NCI-H1436 treated with DMSO at 0.1 percent for 48 hours (cell line): Measurements from ENCODE around the gene CRYBA2.

ENCODE experiments used
- DNase-seq: peaks from one replicate; lab custom pipeline; 2025; lab: John Stamatoyannopoulos, UW

Gene CRYBA2

GRCh38 chr2:218999021-218999880, 6.0 kb upstream of the CRYBA2 start:
- DNase-seq = no peak

DNA sequence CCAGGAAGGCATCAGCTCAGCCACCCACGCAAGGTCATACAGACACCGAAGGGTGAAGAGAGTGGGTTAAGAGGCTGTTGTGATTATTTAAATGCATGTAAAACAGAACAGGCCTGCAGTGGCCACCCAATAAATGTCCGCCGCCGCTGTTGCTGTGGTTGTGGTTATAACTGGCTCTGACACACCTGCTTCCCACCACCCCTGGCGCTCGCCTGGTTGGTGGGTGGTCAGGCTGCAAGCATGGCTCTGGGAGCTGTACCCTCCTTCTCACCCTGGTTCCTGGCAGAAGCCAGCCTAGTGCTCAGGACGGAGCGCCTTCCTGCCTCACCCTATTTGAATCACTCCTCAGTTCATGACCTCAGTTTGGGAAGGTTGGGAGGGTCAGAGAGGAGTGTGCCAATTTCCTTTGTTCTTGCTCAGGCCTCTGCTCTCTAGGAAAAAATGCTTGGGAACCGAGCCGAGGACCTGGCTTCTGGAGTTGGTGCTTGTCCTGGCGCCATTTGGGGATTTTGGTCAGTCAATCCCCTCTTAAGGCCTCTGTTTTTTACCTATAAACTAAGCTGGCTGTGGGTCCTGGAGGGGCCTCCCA, 5.3 kb upstream of the CRYBA2 start:
- no peak for DNase-seq

- DNase-seq = no peak
These were observed 4.5 kb upstream of the CRYBA2 start for GRCh38 chr2:218997731-218998130.

DNA sequence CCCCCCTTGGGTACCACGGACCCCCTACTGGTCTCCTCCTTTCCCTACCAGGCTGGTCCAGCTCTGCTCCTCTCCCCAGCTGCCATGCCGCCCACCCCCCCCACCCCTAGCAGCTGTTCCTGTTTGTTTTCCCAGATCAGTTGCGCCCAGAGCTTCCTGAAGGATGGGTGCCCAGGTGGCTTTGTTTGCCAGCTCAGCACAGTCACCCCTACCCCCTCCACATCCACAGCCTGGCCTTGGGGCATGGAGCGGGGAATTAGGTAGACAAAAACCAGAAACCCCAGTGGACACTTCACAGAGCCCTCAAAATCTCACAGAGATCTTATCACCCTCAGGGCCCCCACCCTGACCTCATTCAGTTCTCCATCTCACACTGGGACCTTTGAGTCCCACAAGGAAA, 3.7 kb upstream of the CRYBA2 start:
- DNase-seq = no peak

GRCh38 chr2:218995972-218996711, 2.9 kb upstream of the CRYBA2 start:
- DNase-seq = peak; percentile 36

DNA sequence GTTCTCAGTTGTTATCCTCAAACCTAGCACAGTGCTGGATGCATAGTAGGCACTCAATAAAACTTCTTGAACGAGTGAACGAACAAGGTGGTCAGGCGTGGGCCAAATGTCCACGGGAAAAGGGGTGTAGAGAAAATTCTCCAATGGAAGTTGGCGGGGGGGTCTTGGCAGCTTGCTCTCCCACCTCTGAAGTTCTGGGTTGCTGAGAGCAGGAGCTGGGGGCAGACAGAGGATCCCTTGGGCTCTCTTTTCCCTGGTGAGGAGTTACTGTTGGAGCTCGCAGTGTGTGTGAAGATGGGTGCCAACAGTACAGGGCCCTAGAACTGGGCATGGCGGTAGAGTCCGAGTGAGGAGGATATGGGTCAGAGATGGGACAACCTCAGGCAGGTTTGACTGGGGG, 2.3 kb upstream of the CRYBA2 start:
- DNase-seq = no peak

DNA sequence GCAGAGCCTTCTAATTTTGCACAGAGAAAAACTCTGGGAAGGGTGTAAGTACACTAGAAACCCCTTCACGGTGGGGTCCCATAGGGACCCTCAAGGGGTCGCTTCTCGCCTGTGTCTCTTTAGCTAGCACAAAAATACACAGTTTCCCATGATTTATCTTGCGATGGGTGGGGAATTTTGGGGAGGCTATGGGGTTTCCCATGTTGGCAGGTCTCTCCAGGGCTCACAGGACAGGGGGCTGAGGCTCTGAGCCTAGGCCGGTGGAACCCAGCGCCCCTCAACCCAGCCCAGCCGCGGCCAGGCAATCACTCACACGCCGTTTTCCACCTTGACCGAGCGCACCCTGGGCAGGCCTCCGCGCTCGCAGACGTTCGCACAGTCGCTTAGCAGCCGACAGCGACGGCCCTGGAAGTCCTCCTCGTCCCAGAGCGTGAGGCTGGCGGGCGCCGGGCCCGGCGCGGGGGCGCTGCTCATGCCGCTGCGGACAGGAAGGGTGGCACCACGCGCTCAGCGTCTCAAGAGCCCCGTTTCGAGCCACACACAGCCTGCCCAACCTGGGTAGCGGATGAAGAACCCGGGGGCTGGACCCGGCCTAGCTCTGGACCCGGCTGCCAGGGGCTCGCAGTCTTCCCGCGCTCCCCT, 398 bp downstream of the CRYBA2 start:
- DNase-seq = no peak

- no peak for DNase-seq
These were observed 1.0 kb downstream of the CRYBA2 start for GRCh38 chr2:218992196-218992595.

DNA sequence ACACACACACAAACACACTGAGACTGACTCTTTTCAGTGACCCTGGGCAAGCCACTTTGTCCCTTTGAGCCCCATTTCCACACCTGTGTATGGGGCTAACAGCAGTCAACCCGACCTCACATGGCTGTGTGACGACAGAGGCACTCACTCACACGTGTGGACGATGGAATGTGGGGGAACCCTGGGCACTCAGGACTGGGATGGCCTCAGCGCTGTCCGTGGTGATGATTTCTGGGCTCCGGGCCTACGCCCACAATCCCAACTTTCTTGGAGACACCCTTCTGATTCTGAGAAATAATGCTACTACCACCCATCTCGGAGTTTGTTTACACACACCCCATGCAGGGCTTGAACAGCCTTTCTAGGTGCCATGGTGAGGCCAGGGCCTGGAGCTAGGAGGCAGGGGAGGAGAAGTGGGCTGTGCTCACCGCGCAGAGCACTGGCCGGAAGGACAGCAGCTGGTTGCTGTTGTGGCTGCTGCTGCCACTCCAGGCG, 1.5 kb downstream of the CRYBA2 start:
- DNase-seq = no peak

- no peak for DNase-seq
These were observed 2.6 kb downstream of the CRYBA2 start for GRCh38 chr2:218990612-218991011.

- no peak for DNase-seq
These were observed 3.2 kb downstream of the CRYBA2 start for GRCh38 chr2:218990052-218990451.

DNA sequence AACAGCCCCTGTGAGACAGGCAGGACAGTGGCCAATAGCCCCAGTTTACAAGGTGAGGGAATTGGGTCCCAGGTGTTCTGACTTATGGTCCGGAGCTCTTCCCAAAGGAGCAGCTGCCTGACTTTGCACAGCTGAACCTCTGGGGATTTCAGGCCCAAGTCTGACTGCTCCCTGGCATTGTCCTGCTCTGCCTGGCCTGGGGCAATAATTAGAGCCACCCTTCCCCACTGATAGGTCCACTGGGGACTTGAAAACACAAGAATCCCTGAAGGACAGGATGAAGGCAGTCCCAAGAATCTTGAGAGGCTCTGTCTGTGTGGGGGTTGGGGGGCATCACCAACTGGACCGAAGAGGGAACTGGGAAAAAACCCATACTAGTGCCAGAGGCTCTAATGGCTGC, 4.6 kb downstream of the CRYBA2 start:
- DNase-seq = no peak

- DNase-seq = no peak
These were observed 5.1 kb downstream of the CRYBA2 start for GRCh38 chr2:218988164-218988563.

GRCh38 chr2:218986148-218986761, 7.0 kb downstream of the CRYBA2 start:
- no peak for DNase-seq

GRCh38 chr2:218985325-218986091, 7.7 kb downstream of the CRYBA2 start:
- DNase-seq = no peak

DNA sequence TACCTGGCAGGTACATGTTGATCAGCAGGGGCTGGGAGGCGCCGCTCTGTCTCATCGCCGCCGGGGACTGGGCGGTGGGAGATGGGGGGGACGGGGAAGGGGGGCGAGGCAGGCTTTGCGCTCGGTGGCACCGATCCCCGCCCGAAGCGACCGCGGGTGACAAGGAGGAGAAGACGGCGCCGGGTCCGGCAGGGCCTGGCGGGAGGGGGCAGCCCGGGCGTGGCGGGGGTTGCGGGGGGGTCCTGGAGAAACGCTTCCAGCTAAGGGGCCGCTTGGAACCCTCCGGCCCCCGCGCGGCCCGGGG, 8.2 kb downstream of the CRYBA2 start, which contains the start of gene FEV:
TSS of gene FEV (minus strand) at position 164 of the 304 bp plus-strand sequence. CDS start at position 55, 109 bp downstream.
- no peak for DNase-seq

GRCh38 chr2:218984239-218985020, 8.8 kb downstream of the CRYBA2 start:
- DNase-seq = no peak

- DNase-seq = no peak
These were observed 9.3 kb downstream of the CRYBA2 start for GRCh38 chr2:218983934-218984238.

GRCh38 chr2:218983263-218983933, 9.8 kb downstream of the CRYBA2 start:
- DNase-seq = no peak
